Activated CD8-positive, alpha-beta memory T cell treated with anti-CD3 and anti-CD28 coated beads, Interleukin-2, amount 50 U/mL, for 24 hours (primary cell): ENCODE data around the gene LCN6.
"Not testable (repeated sequence)": the region's sequence is repeated elsewhere in the genome, so short reads cannot be mapped to it uniquely, and the experiment has no call there.

Source experiments
- DNase-seq: peaks from one replicate; pipeline ENCODE4 v3.0.0-alpha.2; 2020; ENCODE audit errors: extremely low read depth

The LCN6 gene

DNA sequence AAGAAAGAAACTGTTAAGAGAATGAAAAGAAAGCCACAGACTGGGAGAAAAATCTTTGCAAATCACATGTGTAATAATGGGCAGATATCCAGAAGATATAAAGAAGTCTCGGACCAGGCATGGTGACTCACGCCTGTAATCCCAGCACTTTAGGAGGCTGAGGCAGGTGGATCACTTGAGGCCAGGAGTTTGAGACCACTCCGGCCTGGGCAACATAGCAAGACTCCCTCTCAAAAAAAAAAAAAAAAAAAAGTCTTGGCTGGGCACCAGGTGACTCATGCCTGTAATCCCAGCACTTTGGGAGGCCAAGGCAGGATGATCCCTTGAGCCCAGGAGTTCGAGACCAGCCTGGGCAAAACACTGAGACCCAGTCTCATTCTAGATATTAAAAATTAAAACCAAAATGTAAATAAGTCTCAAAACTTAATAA, 37.1 kb downstream of the LCN6 start:
- not testable (repeated sequence) for DNase-seq

DNA sequence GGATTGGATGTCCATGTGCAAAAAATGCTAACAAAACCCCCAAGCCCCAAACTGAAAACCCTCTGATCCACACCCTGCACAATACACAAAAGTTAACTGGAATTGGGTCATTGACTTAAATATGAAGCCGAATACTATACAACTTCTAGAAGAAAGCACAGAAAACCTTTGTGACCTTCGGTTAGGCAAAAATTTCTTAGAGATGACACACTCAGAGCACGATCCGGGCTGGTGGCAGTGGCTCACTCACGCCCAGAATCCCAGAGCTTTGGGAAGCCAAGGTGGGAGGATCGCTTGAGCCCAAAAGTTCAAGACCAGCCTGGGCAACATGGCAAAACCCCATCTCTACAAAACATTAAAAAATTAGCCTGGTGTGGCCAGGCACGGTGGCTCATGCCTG, 37.8 kb downstream of the LCN6 start:
- no peak for DNase-seq

DNA sequence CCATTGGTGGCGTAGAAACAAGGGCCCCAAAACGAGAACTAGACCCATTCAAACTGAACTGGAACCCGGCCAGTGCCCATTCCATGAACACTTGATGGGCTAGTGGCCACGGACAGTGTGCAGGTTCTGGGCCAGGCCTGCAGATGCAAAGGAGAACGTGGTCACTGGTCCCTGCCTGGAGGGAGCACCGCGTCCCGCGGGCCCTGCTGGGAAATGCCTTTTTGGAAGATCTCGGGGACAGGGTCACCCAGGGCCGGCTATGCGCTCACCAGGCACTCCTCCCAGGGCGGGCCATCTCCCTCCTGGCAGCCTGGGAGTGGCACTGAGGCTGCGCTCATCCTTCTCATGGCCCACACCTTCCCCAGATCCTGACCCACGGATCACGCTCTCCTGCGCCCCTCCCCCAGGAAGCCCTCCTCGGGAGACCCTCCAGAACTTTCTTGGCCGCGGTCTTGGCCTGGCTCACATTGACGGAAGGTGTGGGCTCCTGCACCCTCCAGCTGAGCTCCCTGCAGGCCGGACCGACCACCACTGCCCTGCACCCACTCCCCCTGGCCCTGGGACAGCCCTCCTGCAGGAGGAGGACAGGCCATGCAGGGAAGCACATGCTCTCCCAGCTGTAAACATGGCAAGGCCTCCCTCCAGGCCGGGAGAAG, 38.7 kb downstream of the LCN6 start:
- no peak for DNase-seq

DNA sequence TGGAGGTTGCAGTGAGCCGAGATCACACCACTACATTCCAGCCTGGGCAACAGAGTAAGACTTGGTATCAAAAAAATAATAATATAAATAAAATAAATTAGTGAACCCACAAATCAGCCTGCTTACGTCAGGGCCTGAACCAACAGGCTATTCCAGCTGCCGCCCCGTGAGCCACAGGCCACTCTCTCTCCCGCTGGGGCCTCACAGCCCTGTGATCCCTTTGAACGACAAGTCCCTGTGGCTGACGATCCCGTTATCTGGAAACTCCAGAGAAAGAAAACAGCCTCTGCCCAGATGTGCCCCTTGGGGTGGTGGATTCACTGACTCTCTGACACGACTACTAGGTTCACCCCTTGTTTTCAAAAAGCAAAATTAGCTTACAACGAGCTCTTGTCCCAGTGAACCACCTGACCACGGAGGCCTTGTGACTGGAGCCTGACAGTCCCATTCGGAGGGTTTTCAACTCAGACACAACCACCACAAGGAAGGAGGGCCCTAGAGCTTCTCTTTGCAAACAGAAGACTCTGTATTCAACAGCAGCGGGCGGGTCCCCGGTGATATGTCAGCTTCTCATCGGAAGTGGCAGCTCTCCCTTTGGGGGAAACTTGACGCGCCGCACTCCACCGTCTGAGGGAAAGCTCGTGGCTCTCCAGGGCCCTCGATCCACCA, 40.3 kb downstream of the LCN6 start:
- no peak for DNase-seq

DNA sequence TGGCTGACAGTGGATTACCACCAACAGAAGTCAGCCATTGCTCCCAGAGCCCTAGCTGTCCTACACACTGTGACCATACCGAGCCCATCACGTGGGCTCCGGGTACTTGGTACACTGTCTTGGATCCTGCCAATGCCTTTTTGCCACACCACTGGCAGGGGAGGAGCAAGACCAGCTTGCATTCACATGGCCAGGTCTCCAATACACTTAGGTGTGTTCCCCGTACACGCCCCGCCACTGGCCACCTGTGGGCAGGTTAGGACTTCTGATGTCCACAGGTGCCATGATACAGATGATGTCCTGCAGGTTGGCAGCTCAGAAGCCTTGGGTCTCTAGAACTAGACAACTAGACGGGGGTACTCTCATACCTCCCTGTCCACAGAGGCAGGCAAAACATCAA, 41.3 kb downstream of the LCN6 start:
- no peak for DNase-seq

DNA sequence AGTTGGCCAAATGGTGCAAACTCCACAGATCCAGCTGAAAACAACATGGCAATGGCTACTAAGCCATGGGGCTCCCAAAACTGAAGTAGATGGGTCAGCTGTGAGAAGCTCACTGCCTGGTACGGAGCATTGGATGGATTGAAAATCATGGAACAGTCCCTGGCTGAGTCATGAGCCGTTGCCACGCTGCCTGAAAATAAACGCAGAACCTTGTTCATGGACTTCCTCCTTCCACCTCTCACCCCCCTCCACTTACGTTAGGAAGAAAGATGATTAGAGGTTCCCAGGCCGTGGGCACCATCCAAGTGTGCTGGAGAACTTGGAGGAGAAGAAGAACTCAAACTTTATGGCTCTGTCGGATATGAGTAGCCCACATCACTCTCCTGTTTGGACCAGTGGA, 42.8 kb downstream of the LCN6 start:
- no peak for DNase-seq

DNA sequence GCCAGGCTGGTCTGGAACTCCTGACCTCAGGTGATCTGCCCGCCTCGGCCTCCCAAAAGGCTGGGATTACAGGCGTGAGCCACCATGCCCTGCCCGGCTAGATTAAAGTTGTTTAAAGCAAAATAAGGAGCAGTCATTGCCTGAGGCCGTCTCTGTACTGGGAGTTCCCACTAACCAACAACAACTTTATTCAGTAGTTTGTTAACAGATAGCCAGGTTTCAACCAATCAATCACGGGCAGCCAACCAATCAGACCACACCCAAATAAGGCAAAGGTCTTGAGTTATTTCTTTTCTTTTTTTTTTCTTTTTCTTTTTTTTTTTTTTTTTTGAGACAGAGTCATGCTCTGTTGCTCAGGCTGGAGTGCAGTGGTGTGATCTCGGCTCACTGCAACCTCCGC, 43.6 kb downstream of the LCN6 start:
- DNase-seq = not testable (repeated sequence)

DNA sequence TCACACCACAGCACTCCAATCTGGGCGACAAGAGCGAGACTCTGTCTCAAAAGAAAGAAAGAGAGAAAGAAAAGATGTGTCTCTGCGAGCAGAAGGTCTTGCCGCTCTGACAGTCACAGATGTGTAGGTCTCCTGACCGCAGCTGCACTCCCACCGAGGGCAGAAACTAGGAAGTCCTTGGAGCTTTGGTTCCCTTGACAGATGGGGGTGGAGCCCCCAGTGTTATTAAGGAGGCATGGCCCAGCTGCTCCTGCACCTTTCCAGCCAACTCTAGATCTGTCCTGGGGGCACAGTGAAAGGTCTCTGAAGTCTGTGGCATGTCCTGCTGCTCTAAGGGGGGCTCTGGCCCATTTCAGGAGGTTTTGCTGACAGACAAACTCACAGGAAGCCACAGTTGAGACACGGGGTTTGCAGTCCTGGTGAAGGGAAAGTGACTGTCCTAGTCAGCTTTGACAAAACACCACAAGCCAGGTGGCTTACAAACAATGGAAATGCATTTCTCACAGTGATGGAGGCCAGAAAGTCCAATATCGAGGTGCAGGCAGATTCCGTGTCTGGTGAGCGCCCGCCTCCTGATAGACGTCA, 45.0 kb downstream of the LCN6 start:
- no peak for DNase-seq

DNA sequence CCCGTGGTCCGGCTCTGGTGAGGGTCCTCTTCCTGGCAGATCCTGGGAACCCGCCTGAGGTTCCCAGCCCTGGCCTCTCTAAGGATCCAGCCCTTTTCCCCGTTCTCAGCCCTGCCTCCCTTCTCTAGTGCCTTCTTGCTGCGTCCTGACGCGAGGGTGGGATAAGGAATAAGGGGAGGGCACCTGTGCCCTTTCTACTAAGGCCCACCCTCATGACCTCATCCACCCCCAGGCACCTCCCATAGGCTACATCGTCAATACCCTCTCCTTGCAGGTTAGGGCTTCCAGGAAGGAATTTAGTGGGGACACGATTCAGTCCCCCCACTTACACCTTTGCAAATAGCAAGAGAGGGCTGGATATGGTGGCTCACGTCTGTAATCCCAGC, 46.7 kb downstream of the LCN6 start:
- DNase-seq = no peak

DNA sequence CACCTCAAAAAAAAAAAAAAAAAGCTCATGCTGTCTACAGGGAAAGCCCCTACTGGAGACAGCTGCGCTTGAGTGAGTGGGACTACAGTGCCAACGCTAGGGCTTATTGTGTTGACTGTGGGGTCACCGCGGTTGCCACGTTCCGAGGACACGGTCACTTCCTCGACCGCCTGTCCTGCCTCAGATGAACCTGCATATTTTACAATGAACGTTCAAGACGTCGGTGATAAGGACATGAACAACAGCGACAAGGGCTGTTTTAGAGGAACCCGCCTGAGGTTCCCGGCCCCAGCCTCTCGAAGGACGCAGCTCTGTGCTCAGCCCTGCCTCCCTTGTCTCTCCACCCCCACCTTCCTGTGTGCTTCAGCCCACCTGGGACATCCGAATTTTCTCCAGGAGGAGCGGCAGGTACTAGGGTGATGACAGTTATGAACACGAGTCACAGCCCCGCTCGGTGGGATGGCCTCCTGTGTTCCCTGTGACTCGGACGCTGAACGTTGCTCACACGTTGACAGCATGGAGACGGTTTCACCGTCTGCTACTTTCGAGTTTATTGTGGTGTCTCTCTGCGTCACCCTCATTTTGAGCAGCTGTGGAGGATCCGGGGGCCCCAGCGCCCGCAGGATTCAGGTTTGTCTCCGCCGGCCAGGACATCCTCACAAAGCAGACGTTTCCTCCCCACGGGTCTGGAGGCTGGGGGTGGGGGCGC, 47.2 kb downstream of the LCN6 start:
- peak; percentile 58 for DNase-seq

DNA sequence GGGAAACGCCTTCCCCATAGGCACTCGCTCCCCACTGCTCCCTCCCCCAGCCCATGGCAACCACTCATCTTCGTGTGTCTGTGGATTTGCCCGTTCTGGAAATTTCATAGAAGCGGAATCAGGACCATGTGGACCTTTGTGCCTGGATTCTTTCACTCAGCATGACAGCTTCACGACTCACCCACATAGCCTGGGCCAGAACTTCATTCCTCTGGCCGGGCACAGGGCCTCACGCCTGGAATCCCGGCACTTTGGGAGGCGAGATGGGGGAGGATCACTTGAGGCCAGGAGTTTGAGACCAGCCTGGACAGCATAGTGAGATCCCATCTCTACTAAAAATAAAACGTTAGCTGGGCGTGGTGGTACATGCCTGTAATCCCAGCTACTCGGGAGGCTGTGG, 48.0 kb downstream of the LCN6 start:
- no peak for DNase-seq

DNA sequence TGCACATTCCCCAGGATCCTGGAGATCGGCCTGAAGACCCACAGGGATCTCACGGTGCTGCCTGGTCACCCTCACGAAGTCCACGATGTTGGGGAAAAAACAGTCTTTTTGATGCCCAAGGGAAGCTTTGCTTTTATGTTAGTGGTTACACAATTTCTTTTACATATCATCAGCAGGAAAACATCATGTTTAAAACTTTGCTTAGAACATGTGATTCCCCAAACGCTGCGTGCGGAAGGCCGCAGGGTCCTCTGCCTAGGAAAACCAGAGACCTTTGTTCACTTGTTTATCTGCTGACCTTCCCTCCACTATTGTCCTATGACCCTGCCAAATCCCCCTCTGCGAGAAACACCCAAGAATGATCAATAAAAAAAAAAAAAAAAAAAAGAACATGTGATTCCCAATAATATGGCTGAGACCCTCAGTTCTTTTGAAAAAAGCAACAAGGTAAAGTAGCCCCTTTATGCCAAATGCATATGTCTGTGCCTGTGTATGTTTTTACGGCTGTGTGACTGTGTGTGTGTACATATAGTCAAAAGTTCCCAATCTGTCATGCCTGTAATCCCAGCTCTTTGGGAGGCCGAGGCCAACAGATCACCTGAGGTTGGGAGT, 49.6 kb downstream of the LCN6 start:
- no peak for DNase-seq

DNA sequence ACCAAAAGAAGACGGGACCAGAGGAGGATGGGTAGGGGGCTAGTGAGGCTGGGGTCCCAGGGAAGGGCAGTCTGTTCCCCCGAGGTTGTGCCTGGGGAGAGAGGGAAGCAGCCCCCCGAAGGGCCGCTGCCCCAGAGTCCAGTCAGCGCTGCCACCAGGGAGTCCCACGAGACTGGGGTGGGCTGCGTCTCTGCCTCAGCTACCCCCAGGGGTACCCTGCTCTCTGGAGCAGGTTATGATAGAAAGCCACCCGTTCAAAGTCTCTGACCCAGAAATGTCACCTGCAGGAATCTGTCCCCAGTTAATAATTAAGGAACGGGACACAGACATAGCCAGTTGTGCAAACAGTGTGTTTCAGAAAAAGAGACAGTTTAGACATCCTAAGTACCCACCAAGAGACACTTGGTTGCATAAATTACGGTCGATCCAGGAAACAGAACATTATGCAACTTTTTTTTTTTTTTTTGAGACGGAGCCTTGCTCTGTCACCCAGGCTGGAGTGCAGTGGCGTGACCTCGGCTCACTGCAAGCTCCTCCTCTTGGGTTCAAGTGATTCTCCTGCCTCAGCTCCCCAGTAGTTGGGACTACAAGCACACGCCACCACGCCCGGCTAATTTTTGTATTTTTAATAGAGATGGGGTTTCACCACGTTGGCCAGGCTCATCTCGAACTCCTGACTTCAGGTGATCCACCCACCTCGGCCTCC, 50.4 kb downstream of the LCN6 start:
- DNase-seq = no peak

DNA sequence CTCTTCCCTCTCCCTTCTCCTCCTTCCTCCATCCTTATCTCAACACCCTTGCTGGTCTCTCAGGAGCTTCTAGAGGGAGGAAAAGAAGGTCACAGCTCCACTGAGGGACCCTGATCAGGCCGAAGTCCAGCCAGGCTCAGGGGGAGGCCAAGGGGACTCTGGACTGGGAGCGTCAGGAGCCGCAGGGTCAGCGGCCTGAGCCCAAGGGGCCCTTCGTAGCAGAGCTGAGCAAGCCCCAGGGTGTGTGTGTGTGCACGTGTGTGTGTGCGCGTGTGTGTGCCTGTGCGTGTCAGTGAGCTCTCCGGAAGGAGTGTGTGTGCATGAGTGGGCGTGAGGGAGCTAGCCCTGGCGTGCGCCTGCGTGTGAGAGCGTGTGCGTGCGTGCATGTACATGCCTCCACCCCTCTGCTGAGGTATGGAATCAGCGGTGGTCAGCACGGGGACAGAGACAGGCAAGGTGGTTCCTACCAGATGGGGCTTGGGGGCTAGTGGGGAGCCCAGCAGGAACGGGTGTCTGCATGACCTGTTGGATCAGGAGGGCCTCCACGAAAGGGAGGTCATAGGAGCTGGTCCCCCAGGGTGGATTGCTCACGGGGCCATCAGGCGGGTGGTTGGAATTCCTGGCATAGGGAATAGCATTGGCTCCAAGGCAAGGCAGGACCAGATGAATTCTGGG, 51.0 kb downstream of the LCN6 start:
- DNase-seq = no peak

DNA sequence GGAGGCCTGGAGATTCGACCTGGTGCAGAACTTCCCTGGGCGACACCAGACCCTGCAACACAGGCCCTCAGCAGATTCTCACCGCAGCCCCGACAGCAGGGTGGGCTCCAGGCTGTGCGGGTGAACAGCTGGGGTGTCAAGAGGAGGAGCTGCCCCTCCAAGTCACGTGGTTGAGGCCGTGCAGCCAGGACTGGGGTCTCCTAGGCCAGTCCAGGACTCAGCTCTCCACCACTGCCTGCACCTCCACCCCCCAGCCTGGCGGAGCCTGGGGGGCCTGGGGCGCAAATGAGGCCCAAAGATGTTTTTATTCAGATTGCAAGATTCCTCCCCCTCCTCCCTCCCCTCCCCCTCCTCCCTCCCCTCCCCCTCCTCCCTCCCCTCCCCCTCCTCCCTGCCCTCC, 51.8 kb downstream of the LCN6 start:
- DNase-seq = no peak

DNA sequence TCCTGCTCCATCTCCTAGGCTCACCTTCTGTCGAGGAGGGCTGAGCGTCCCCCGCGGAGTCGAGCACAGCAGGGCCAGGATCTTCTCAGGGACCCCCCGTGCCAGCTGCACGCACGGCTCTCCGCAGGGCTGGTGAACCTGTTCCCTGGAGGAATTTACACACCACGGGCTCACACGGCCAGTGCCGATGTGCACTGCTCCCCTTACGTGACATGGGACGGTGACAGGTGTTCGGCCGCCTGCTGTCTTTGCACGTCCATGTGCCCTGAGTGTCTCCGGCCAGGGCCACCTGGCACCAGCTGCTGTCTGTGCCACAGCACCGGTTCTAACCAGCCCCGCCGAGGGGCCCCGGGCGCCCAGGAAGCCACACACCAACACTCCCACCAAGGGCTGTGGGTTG, 52.4 kb downstream of the LCN6 start:
- no peak for DNase-seq

DNA sequence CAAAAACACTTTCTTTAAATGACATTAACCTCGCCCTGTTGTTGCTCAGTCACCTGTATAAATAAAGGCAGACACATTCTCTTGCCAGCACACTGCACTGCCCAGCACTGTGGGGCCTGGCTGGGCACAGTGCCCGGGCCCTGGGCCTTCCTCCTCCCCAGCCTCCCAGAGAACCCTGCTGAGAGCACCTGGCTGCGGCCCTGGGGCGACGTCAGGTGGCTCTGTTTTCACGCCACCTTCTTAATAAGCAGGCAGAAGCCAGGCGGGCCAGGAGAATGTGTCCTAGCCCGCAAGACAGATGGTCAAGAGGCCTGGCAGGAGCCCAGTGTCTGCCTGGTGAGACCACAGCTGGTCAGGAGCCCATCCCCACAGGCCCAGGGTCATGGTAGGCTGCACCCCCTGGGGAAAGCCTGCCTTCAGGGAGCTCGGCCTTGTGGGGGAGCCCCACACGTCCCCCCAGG, 52.9 kb downstream of the LCN6 start:
- DNase-seq = no peak

DNA sequence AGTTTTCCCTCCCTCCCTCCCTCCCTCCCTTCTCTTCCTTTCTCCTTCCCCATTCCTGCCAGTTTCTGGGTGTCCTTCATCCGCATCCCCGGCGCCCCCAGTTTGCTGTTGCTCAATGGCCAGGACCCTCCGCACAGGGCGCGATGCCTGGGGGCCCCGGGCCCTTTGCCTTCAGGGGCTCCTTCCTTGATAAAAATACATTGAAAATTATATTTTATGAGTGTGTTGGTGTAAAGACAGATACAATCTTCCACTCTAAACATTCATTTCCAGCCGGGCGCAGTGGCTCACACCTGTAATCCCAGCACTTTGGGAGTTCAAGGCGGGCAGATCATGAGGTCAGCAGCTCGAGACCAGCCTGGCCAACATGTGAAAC, 53.5 kb downstream of the LCN6 start:
- no peak for DNase-seq

DNA sequence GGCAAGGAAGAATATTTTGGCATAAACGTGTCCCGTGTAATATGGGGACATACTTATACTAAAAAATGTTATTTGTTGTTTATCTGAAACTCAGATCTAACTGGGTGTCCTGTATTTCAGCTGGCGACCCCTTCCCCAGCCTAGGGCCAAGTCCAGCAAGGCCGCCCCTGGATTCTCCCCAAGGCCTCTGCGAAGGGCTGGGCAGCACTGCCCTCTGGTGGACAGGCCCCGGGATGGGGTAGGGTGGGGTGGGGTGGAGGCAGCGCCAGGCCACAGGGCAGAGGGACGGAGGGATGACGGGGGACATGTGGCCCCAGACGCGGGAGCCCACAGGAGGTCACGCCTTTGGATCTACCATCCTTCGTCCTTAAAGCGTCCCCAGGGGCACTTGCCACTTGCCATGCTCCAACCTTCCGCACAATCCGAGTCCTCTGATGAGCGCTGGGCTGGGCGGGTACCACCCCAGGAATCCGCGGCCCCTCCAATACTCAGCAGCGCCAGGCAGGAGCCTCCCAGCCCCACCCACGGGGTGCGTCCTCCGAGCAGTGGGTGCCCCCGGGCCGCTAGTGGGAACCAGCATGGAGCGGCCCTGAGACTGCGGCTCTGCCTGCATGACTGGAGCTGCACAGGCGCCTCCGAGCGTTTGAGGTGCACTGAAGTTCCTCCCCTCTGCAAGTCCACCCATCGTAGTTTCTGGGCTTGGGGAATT, 54.0 kb downstream of the LCN6 start:
- DNase-seq = no peak
